DMS114 treated with DMSO at 0.1 percent for 48 hours (cell line): ENCODE results near the gene STAT5A.
A peak's percentile ranks its signal among the peaks of the same experiment; 100 is the strongest.

Source experiments
- DNase-seq: peaks from one replicate; lab custom pipeline; 2025; ENCODE audit not compliant: unreplicated experiment; lab: John Stamatoyannopoulos, UW

Gene STAT5A

GRCh38 chr17:42322382-42323267 lies 34.3 kb downstream of the STAT5A start:
- DNase-seq = peak; percentile 84

DNA sequence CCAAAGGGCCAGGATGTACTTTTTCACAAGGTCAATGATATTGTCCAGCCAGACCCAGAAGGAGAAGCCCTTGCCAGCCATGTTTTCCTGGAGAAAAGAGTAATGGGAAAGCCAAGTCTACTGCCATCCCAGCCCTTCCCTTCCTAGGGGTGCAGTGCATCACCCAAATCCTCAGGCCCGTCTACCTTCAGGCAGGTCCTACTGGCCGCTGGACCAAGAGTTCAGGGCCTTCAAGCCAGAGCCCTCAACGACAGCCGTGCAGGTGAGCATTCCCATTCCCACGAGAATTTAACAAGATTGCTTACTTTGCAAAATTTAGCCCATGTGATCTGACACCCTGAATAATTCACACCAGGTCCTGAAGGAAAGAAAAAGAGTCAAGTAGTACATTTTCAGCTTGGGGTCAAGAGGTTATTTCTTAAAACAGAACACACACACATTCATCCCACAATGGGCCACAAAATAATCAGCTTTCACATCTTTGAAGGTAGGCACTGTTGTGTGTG lies 35.0 kb downstream of the STAT5A start:
- no peak for DNase-seq

- DNase-seq = no peak
Observed at GRCh38 chr17:42325026-42325425, 36.7 kb downstream of the STAT5A start.

- no peak for DNase-seq
Observed at GRCh38 chr17:42329025-42329976, 41.0 kb downstream of the STAT5A start.

GRCh38 chr17:42333053-42333452 lies 44.8 kb downstream of the STAT5A start:
- no peak for DNase-seq

- DNase-seq = no peak
Observed at GRCh38 chr17:42334677-42335076, 46.4 kb downstream of the STAT5A start.

GRCh38 chr17:42337442-42337841 lies 49.1 kb downstream of the STAT5A start:
- DNase-seq = no peak

DNA sequence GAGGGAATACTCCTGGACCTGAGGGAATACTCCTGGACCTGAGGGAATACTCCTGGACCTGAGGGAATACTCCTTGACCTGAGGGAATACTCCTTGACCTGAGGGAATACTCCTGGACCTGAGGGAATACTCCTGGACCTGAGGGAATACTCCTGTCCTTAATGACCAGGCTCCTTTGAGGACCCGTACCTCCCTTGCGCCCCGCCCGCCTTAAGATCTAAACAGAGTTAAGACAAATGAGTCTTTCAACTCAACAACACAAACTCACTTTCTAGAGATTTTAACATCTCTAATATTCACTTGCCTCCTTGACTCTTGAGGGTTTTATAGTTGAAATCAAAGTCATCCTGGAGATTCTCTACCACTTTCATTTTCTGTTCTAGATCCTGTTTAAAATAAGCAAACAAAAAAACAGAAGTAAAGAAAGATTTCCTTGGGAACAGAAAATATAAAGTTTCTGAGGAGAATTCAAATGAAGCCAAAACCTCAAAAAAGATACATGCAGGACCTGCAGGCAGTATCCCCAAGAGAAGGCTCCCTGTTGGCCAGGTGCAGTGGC lies 50.2 kb downstream of the STAT5A start:
- no peak for DNase-seq

DNA sequence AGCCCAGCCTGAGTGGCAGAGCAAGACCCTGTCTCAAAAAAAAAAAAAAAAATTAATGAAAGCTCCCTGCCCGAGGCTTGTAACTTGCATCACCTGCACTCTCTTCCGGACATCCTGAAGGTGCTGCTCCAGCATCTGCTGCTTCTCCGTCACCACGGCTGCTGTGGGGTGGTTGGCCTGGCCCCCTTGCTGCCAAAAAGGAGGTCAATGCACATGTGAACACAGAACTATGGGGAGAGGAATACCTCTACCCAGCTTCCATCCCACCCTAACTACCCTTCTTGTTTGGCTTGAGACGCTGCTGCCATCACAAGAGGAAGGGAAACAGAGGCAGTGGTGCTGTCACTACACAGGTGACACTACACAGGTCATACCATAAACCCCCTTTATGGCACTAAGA lies 50.9 kb downstream of the STAT5A start:
- DNase-seq = no peak

DNA sequence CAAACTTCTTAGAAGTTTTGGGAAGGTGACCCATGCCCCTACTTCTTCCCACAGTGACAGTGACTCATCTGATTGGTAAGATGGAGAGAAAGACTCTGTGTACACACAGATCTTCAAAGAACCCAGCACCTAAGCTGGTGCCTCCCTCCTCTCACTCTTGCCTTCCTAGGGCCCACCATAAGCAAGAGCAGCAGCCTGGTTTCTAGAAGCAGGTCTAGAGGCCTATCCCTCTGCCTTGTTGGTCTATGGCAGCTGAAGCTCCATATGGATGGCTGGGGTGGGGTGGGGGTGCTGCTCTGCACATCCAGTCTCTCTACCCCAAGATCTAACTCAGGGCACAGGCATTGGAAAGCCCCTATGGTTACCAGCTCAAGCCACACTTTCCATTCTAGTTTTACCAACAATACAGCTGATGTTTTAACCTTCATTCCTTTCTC lies 52.4 kb downstream of the STAT5A start:
- DNase-seq = no peak

- DNase-seq = no peak
Observed at GRCh38 chr17:42341568-42341967, 53.3 kb downstream of the STAT5A start.

GRCh38 chr17:42342242-42343008 lies 54.1 kb downstream of the STAT5A start:
- no peak for DNase-seq

- no peak for DNase-seq
Observed at GRCh38 chr17:42345396-42346073, 57.2 kb downstream of the STAT5A start.

DNA sequence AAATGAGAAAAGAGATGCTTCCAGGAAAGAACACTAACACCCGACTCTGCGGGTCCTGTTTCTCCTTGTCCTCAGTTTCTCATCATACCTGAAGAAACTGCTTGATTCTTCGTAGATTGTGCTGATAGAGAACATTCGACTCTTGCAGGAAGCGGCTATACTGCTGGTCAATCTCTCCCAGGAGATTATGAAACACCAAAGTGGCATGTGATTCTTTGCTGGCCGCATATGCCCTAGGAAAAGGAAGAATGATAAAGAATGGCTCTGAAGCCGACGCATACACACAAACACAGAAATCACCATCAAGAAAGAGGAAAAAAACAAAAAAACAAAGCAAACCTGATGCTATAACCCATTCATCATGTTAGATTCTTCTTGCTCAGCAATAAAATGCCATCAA lies 58.2 kb downstream of the STAT5A start:
- no peak for DNase-seq

DNA sequence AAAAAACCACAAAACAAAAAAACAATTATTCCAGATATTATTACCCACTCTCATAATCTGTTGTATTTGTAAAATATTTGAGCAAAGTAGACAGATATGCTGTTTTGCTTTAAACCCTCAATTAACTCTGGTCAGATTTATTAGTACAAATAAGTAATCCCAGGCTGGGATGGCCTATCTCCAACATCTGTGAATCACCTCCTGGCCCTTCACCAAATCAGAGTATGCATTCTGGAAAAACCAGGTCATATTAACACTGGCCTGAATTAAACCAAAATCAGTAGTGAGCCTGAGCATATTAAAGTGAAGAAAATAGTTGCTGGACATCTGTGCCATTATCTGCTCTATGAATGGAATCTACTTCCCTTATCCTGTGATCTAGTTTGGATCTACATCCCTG lies 58.9 kb downstream of the STAT5A start:
- no peak for DNase-seq

DNA sequence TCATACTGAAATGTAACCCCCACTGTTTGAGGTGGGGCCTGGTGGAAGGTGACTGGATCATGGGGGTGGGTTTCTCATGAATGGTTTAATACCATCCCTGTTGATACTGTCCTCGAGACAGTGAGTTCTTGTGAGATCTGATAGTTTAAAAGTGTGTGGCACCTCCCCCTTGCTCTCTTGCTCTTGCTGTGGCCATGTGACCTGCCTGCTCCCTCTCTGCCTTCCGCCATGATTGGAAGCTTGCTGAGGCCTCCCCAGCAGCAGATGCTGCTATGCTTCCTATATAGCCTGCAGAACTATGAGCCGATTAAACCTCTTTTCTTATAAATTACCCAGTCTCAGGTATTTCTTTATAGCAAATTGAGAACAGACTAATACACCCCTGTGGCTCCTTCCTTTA lies 59.3 kb downstream of the STAT5A start:
- no peak for DNase-seq

GRCh38 chr17:42348104-42348503 lies 59.8 kb downstream of the STAT5A start:
- no peak for DNase-seq

DNA sequence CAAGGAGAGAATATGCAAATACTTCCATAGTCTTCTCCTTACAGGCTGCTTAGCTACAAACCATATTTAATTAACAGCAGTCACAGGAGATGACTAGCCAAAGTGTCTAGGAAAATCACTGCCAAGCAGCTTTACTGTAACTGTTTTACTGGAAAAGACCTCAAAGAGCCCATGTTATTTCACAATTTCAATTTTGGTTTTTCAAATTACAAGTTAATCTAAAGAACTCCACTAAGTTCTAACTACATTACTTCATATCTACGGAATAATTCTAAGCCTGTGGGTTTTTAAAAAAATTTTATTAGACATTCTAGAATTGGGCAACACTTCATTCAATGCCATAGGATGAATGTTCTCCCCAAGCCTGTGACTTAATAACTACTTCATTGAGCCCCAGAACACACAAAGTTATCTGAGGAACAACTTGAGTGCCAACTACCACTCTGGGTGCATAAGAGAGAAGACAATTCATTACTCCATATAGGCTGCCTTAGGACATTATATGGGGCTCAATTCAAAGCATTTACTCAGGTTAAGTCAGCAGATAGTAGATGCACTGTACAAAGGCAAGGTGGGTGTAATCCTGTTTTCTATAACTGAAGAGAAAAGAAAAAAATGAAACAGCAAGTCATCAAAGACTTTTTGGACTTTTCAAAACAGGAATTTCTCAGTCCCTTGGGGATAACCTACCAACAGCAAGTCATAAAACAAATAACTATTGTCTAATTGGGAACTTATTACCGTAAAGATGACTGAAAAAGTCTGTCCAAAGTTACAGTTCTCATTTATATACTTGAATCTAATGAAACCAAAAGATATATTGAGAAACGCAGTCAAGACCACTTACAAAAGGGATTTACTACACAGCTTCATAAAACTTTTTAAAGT lies 66.9 kb downstream of the STAT5A start:
- no peak for DNase-seq

DNA sequence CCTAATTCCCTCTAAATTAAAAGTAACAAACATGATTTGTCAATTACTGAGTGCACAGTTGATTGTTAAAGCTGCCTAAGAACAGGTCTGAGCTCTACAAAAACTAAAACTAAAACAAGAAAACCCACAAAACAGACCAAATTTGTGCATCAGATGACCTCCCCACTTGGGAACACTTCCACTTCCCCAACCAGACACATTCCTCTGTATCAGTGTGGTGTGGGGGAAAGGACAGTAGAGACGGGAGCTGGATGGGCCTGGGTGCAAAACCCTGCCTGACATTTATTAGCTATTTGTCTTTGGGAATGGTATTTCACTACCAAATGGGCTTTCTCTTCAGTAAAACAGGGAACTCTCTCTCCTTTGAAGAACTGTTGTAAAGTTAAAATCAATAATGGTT lies 70.1 kb downstream of the STAT5A start:
- DNase-seq = no peak
